Stimulated activated CD8-positive, alpha-beta memory T cell treated with anti-CD3 and anti-CD28 coated beads, Interleukin-12 subunit alpha, Interleukin-12 subunit beta, amount 100 ng/mL, for 4 hours (primary cell): Measurements from ENCODE around the gene POLR3GL.
"Not testable (repeated sequence)": the region's sequence is repeated elsewhere in the genome, so short reads cannot be mapped to it uniquely, and the experiment has no call there.

Source experiments
- DNase-seq: peaks from one replicate; pipeline ENCODE4 v3.0.0-alpha.2; 2020; ENCODE audit warnings: low read depth

Gene POLR3GL, protein sequence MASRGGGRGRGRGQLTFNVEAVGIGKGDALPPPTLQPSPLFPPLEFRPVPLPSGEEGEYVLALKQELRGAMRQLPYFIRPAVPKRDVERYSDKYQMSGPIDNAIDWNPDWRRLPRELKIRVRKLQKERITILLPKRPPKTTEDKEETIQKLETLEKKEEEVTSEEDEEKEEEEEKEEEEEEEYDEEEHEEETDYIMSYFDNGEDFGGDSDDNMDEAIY

DNA sequence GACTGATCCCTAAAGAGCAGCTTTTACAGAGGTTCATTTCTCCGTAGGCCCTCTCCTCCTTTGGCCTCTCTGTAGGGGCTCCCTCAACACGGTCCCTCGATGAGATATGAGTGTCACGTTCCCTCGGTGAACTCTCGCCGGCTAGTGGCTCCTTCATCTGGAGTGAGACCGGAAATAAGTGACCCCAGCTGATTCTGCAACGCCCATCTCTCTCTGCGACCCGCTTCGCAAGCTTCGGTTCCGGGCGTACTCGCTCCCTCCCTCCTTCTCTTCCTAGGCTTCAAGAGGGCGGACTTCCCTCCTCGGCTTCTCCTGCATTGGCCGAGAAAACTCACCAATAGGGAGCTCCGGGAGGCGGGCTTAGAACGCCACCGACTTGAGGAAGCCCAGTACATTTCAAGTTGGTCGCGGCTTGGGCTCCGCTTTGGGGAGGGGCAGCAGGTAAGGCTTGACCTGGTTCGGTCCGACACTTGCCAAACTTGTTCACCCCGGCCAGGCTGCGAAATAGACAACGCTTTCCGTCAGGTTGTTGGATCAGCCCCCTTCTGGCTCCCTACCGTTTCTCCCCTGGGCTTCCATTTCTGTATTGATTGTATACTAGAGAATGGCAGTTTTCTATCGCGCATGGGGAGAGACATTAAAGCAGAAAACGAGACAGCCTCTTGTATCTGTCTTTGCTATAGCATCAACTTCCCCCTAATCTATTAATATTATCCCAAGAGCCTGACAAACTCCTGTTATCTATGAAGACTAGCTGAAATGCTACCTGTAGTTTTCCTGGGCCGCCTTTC is at the start of gene POLR3GL, which contains the start of gene ANKRD34A:
POLR3GL (plus strand) TSS at position 363 of the 791 bp plus-strand sequence. CDS start 10,176 bp downstream, outside the sequence.
ANKRD34A (minus strand) TSS at position 248 of the 791 bp plus-strand sequence. CDS start 2,816 bp downstream, outside the sequence.
- DNase-seq: peak; percentile 80

DNA sequence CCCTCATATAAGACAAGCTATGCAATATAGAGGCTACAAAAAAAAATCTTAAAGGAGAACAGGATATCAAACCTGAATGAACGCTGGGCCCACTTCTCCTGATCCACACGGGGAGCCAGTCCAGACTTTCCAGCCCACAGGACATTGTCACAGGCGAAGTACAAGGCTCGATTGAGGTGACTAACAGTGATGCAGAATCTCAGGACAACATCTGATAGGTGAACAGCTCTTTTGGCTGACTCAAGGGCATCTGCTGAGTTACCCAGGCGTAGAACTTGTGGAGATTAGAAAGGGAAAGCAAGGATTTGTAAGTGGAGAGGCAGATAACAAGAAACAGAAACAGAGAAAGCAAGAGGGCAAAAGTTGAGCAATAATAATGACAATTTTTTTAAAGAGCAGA is 47.7 kb upstream of the POLR3GL start:
- no peak for DNase-seq

DNA sequence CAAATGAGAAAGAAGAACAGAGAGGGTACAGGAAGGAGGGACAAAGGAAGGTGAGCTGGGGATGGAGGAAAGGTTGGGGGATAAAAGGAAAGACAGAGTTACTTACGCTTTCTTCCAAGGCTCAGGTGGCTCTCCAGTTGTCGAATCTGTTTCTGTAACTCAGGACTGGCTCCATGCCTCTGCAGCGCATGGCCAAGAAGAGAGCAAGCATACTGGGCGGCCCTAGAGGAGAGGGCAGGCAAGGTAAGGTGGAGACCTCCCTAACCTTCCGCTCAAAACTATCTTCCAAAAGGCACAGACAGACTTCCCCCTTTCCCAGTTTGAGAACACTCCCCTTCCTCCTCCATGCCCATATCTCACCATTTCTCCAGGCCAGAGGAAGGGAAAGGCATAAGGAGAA is 46.9 kb upstream of the POLR3GL start:
- no peak for DNase-seq

DNA sequence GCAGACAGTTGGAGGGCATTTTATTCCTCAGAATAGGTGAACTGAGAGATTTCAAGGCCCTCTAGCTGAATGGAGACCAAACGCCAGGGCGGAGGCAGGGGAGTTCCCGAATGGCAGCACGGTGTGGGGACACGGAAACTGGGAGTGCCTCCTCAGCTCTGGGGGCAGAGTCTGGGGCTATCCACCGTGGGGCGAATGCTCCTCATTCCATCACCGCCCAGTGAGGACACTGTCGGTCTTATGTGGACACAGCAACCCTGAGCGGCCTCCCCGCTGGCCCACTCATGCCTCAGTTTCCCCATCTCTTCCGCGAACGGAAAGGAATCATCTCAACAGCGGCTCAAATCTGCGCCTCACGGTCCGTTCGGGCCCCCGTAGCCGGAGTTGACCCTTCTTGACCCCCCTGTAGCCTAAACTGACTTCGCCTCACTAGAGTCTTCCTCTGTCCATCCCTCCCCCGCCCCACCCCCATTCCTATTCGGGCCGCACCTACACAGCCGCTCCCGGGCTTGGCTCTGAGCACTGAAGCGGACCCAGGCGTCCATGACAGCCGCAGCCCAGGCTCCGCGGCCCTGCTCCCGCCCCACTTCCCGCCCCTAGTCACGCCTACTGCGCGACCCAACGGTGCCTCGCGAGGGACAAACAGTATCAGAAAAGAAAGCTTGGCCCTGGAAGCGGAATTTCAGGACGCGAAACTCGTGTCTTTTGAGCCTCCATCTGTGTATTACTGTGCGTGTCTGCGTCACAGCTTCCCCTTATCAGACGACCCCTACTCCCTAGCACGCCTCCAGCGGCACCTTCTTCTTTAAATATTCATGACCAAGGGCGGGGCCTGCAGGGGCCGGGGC is 46.1 kb upstream of the POLR3GL start, which contains the start of gene PEX11B:
PEX11B (minus strand) TSS at position 574 of the 848 bp plus-strand sequence; CDS start at position 545, 29 bp downstream.
- DNase-seq: peak; percentile 83

DNA sequence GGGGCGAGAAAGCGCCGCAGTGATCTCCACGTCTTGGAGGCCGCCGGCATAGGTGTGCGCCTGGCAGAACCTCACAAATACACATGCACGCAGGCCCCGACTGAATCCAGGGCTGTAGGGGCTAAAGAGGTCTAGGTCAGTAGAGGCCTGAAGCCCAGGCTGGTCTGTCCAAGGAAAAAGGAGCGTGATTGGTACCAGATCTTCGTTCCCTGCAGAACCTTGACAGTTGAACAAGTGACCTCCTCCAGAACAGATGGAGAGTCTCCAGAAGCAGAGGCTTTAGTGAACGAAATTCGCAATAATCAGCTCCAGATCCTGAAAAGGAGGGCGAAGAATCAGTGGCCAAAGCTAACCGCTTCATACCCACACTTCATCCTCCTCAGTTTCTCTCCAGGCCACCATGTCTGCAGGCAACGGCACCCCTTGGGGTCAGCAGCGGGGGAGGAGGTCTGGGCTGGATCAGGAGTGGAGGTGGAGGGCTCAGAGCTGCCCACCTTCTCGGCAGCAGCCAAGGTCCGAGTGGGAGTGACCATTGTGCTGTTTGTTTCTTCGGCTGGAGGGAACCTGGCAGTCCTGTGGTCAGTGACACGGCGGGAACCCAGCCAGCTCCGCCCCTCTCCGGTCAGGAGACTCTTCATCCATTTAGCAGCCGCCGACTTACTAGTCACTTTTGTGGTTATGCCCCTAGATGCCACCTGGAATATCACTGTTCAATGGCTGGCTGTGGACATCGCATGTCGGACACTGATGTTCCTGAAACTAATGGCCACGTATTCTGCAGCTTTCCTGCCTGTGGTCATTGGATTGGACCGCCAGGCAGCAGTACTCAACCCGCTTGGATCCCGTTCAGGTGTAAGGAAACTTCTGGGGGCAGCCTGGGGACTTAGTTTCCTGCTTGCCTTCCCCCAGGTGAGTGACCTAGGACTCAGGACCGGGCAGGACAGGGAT is 45.2 kb upstream of the POLR3GL start:
- DNase-seq: no peak

DNA sequence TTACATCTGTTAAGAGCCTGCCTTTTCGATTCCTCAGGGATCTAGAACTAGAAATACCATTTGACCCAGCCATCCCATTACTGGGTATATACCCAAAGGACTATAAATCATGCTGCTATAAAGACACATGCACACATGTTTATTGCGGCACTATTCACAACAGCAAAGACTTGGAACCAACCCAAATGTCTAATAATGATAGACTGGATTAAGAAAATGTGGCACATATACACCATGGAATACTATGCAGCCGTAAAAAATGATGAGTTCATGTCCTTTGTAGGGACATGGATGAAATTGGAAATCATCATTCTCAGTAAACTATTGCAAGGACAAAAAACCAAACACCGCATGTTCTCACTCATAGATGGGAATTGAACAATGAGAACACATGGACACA is 44.2 kb upstream of the POLR3GL start:
- not testable (repeated sequence) for DNase-seq

DNA sequence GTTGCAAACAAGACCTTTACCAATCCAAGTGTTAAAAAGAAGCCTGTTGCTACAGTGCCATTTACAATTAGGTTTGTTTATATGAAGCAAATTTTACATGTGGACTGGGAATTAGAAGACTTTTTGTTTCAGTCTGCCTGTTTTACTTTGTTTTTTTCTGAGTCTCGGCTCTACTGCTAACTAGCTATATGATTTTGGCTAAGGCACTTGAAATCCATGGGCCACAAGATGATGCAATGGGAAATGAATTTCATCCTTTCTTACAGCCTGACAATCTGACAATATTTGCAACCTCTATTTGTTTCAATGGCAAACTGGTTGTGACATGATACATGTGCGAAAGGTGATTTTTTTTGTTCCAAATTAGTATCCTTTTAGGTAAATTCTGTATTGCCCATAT is 42.2 kb upstream of the POLR3GL start:
- DNase-seq: no peak

DNA sequence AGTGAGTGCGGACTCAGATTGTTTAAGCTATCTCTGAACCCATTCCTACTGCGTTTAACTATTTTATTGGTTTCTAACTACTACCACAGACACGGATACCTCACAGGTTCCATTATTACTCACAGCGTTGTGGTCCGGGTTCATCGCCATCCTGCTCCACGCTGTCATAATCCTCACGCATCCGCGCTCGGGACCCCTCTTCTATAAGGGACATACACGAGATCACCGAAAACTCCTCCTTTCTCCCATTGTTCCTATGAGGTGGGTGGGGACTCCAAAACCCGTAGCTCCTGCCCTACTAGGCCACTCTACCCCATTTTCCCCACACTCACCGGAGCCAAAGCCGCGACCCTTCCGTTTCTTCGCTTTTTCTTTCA is 37.8 kb upstream of the POLR3GL start:
- peak; percentile 13 for DNase-seq

DNA sequence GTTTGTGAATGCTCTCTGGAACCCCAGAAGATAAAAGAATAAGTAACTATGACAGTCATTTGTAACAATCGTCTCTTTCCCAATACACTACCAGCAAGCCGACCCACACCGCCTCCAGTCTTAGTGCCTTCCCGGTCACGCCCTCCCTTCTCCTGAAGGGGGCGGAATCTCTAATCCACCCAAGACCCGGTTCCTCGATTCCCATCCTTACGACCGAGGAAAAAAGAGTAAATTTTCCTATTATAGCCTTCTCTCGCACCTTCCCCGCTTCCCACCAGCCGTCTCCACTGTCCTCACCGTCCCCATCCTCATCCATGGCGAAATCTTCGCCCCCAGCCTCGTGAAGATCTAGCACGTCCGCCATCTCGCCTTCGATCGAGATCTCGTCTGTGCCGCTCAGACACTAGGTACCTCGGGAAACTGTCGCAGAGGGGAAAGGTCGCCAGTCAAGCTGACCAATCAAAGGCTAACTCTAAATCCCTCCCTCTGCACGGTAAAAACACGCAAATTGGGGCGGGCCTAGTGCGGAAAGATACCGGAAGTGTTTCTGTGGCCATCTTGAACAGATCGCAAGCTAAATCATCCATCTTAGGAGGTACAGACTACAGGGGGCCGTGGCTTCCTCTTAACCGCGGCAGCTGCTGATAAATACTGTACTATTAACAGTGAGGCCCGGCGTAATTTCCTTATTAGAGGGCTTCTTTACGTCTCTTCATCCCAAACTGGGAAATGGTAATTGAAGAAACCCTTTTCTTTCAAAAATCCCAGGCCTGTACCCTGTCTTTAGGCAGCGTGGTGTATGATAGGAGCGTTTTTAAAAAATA is 37.2 kb upstream of the POLR3GL start, which contains the start of gene RBM8A:
RBM8A (minus strand) TSS at position 422 of the 824 bp plus-strand sequence; CDS start at position 364, 58 bp downstream.
- DNase-seq: peak; percentile 83

DNA sequence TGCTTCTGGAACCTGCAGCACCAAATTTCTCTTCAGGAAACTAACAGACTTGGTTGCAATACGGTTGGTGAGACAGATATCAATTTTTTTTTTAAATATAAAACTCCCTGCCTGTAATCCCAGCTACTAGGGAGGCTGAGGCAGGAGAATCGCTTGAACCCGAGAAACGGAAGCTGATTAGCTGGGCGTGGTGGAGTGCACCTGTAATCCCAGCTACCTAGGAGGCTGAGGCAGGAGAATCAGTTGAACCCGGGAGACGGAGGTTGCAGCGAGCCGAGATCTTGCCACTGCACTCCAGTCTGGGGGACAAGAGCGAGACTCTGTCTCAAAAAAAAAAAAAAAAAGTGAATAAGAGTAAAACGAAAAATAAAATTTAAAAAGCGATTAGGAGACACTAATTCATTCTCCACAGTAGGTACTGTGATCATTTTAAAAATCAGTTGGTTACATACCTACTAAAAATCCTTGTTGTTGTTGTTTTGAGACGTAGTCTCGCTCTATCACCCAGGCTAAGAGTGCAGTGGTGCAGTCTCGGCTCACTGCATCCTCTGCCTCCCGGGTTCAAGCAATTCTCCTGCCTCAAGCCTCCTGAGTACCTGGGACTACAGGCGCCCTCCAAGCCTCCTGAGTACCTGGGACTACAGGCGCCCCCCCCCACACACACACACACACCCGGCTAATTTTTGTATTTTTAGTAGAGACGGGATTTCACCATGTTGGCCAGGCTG is 36.4 kb upstream of the POLR3GL start:
- no peak for DNase-seq

DNA sequence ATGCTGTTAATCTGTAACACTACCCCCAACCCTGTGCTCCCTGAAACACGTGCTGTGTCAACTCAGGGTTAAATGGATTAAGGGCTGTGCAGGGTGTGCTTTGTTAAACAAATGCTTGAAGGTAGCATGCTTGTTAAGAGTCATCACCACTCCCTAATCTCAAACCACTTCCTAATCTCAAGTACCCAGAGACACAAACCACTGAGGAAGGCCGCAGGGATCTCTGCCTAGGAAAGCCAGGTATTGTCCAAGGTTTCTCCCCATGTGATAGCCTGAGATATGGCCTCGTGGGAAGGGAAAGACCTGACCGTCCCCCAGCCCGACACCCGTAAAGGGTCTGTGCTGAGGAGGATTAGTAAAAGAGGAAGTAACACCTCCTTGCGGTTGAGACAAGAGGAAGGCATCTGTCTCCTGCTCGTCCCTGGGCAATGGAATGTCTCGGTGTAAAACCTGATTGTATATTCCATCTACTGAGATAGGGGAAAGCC is 31.9 kb upstream of the POLR3GL start:
- not testable (repeated sequence) for DNase-seq

DNA sequence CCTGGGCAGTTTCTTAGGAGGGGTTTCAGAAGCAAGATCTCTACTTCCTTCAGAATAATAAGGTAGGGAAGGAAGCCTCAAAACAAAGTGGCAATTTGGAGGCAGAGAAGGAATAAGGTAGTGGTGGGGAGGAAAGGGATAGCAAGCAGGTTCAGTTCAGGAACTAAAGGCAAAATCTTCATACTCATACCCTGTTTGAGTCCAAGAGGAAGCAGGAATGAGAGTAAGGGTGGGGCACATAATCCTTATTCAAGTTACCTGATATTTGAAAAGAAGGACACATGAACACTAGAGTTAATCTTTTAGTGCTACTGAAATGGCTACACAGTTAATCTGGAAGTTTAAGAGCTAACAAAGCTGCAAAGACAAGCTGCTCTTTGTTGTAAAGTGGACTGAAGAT is 28.8 kb upstream of the POLR3GL start:
- no peak for DNase-seq

DNA sequence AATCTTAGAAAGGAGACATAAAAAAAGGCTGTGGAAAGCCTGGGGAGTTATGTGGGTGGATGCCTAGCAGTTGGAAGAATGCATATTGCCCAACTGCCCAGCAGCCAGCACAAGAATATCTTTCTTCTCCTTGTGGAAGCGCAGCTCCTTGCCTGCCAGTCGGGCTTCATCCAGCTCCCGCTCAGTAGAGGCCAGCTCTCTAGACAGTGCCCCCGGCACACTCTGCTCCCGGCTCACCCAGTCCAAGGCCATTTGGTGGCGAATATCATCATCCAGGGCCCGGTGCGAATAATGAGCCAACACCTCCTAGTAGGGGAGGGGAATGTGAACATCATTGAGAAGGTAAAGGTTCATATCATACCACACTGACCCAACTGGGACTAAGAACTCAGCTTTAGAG is 28.2 kb upstream of the POLR3GL start:
- no peak for DNase-seq

DNA sequence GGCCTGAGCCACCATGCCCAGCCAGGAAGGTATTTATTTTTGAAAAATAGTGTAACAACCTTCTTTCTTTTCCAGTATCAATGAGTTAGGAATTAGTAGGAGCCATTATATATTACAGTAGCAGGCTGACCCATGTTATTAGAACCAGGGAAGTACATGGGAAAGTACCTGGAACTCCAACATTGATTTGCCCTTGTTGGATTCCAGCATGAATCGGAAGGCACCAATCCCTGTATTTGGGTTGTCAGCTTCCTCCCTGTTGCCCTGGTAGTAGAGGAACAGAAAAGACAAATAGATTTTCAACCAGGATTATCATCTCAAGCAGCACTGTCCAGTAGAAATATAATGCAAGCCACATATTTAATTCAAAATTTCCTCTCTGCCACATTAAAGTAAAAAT is 27.1 kb upstream of the POLR3GL start:
- DNase-seq: no peak

DNA sequence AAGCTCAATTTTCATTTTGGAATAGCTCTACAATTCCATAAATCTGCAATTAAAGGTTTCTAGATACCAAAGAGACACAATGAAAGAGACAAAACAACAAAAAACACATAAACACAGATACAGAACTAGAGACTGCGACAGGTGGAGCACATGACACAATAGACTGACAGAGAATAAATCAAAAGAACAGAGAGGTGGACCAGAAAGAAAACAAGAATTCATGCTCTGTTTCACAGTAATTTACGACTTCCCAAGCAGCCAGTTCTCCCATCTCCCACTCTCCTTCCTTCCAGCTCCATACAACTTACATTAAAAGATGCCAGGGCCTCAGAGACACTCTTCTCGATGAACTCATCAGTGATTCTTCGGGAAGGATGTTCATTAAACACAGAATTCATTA is 22.1 kb upstream of the POLR3GL start:
- DNase-seq: no peak

DNA sequence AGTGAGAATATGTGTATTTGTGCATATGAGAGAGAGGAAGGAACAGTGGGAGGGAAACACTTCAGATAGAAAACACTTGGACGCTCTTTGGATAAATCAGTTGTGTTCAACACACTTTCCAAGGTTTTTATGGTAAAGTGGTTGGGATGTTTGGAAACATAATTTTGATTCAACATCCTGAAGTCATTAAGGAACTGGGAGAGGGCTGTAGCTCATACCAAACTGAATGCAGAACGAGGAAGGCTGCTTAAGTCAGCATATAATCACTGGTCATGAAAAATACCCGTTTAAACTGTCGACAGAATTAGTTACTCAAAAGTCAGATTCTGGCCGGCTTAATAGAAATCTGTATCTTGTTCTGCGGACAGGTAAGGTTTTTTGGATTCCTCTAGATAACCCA is 21.6 kb upstream of the POLR3GL start:
- DNase-seq: no peak

DNA sequence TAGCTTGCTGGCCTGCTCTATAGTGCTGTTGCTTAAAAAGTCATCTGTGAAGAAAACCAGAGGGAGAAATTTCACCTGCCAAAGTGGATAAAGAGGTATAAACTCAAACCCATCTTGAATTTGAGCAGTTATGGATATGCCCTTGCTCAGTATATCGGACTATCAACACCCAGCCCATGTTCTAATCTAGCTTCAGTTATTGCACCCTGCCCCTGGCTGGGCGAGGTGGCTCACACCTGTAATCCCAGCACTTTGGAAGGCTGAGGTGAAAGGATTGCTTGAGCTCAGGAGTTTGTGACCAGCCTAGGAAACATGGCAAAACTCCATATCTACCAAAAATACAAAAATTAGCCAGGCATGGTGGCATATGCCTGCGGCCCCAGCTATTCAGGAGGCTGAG is 20.0 kb upstream of the POLR3GL start:
- no peak for DNase-seq

DNA sequence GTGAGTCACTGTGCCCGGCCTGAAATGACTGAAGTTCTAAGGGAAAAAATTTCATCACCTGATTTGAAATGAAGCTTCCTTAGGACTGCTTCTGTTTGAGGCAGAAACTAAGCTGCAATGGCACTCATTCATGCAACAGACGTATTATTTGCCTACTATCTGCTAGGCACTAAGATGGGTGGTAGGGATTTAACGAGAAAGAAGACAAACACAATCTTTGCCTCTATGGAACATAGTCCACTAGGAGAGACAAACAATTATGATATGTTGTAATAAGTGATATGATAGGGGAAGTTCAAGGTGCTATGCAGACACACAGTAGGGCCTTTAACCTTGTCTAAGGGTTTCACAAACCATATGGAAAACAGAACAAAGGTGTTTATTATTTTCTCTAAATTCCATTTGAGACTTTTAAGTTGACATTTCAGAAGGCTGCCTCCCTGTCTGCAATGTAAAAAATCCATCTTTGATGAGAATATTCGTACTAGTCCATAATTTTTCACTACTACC is 18.0 kb upstream of the POLR3GL start:
- no peak for DNase-seq

DNA sequence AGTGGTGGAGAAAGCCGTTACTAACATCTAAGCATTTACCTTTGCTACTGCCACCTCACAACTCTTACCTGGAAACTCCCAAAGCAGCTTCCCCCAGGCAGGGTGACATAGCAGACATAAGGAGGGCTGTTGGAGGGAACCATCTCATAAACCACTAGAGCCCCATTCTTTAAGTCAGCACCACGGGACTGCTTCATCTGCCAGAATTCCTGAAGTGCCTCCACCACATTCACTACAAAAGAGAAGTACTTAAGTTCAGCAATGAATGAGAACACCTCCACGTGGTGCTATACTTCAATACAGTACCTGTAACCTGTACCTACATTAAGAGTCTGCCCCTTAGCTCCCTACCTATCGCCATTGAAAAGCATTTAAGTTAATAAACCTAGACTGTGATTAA is 16.9 kb upstream of the POLR3GL start:
- DNase-seq: no peak
